ENCODE results near the gene RPGR.

Gene RPGR

GRCh38 chrX:38273453-38273852, 53.9 kb downstream of the RPGR start:
- in situ Hi-C loops (cut with HindIII; ENCODE audit: low pct_ligation_motif_present, low pct_unique_long_range_greater_than_20kb, low sequenced_read_pairs): no loop called here
- DNase-seq: no peak

GRCh38 chrX:38271154-38271716, 56.1 kb downstream of the RPGR start:
- in situ Hi-C loops (cut with HindIII; ENCODE audit: low pct_ligation_motif_present, low pct_unique_long_range_greater_than_20kb, low sequenced_read_pairs): no loop called here
- DNase-seq: no peak

GRCh38 chrX:38268011-38268410, 59.3 kb downstream of the RPGR start:
- no peak for DNase-seq
- in situ Hi-C loops (cut with HindIII; ENCODE audit: low pct_ligation_motif_present, low pct_unique_long_range_greater_than_20kb, low sequenced_read_pairs): no loop called here

GRCh38 chrX:38262715-38263620, 64.3 kb downstream of the RPGR start:
- in situ Hi-C loops (cut with HindIII; ENCODE audit: low pct_ligation_motif_present, low pct_unique_long_range_greater_than_20kb, low sequenced_read_pairs): no loop called here
- DNase-seq: no peak

- peak; percentile 45 for DNase-seq
- in situ Hi-C loops (cut with HindIII; ENCODE audit: low pct_ligation_motif_present, low pct_unique_long_range_greater_than_20kb, low sequenced_read_pairs): no loop called here
Observed at GRCh38 chrX:38260231-38260630, 67.1 kb downstream of the RPGR start.

GRCh38 chrX:38256019-38256418, 71.3 kb downstream of the RPGR start:
- no peak for DNase-seq
- in situ Hi-C loops (cut with HindIII; ENCODE audit: low pct_ligation_motif_present, low pct_unique_long_range_greater_than_20kb, low sequenced_read_pairs): no loop called here

- DNase-seq: no peak
- in situ Hi-C loops (cut with HindIII; ENCODE audit: low pct_ligation_motif_present, low pct_unique_long_range_greater_than_20kb, low sequenced_read_pairs): no loop called here
Observed at GRCh38 chrX:38249965-38250364, 77.3 kb downstream of the RPGR start.

- in situ Hi-C loops (cut with HindIII; ENCODE audit: low pct_ligation_motif_present, low pct_unique_long_range_greater_than_20kb, low sequenced_read_pairs): no loop called here
- DNase-seq: no peak
Observed at GRCh38 chrX:38247051-38247450, 80.3 kb downstream of the RPGR start.

GRCh38 chrX:38240541-38240940, 86.8 kb downstream of the RPGR start:
- DNase-seq: no peak
- in situ Hi-C loops (cut with HindIII; ENCODE audit: low pct_ligation_motif_present, low pct_unique_long_range_greater_than_20kb, low sequenced_read_pairs): no loop called here

- no peak for DNase-seq
- in situ Hi-C loops (cut with HindIII; ENCODE audit: low pct_ligation_motif_present, low pct_unique_long_range_greater_than_20kb, low sequenced_read_pairs): no loop called here
Observed at GRCh38 chrX:38236901-38237615, 90.3 kb downstream of the RPGR start.

GRCh38 chrX:38233891-38234667, 93.2 kb downstream of the RPGR start:
- DNase-seq: peak; percentile 62
- in situ Hi-C loops (cut with HindIII; ENCODE audit: low pct_ligation_motif_present, low pct_unique_long_range_greater_than_20kb, low sequenced_read_pairs): no loop called here

GRCh38 chrX:38232079-38232686, 95.1 kb downstream of the RPGR start:
- in situ Hi-C loops (cut with HindIII; ENCODE audit: low pct_ligation_motif_present, low pct_unique_long_range_greater_than_20kb, low sequenced_read_pairs): no loop called here
- DNase-seq: no peak

GRCh38 chrX:38225093-38225492, 102.2 kb downstream of the RPGR start:
- in situ Hi-C loops (cut with HindIII; ENCODE audit: low pct_ligation_motif_present, low pct_unique_long_range_greater_than_20kb, low sequenced_read_pairs): no loop called here
- DNase-seq: no peak

- no peak for DNase-seq
- in situ Hi-C loops (cut with HindIII; ENCODE audit: low pct_ligation_motif_present, low pct_unique_long_range_greater_than_20kb, low sequenced_read_pairs): no loop called here
Observed at GRCh38 chrX:38224160-38224559, 103.1 kb downstream of the RPGR start.

GRCh38 chrX:38221391-38221929, 105.8 kb downstream of the RPGR start:
- in situ Hi-C loops (cut with HindIII; ENCODE audit: low pct_ligation_motif_present, low pct_unique_long_range_greater_than_20kb, low sequenced_read_pairs): no loop called here
- no peak for DNase-seq

GRCh38 chrX:38220415-38221390, 106.6 kb downstream of the RPGR start, which contains the start of gene SRPX:
SRPX (minus strand) TSS chrX:38220871; CDS start chrX:38220792, 79 bp downstream.
- in situ Hi-C loops (cut with HindIII; ENCODE audit: low pct_ligation_motif_present, low pct_unique_long_range_greater_than_20kb, low sequenced_read_pairs): no loop called here
- peak; percentile 31 for DNase-seq

- peak; percentile 60 for DNase-seq
- in situ Hi-C loops (cut with HindIII; ENCODE audit: low pct_ligation_motif_present, low pct_unique_long_range_greater_than_20kb, low sequenced_read_pairs): no loop called here
Observed at GRCh38 chrX:38220024-38220414, 107.3 kb downstream of the RPGR start.
